Muscle of leg (tissue), 16 donors: ENCODE measurements around the gene HK3. TPM values are rescaled to one million over a fixed set of nuclear protein-coding genes. Genes with fewer than 3 reads are reported as not detected.

Experiments used
- DNase-seq: peaks from one replicate; pipeline ENCODE4 v3.0.0; 2013
- H3K27ac ChIP-seq: one replicate; pipeline ENCODE4 v1.5.1; 2013; ENCODE audit warnings: mild to moderate bottlenecking, low read length, control low read depth
- H3K27me3 ChIP-seq: one replicate; pipeline ENCODE4 v1.6.1; 2013; ENCODE audit warnings: low read length; ENCODE audit not compliant: control insufficient read depth, insufficient read depth
- H3K36me3 ChIP-seq: one replicate; pipeline ENCODE4 v1.6.1; 2013; ENCODE audit warnings: low read length; ENCODE audit not compliant: control insufficient read depth, insufficient read depth
- H3K4me1 ChIP-seq: one replicate; pipeline ENCODE4 v1.6.1; 2013; ENCODE audit warnings: low read length; ENCODE audit not compliant: control insufficient read depth, insufficient read depth
- H3K4me3 ChIP-seq: one replicate; pipeline ENCODE4 v1.5.1; 2013; ENCODE audit warnings: low read length, control low read depth
- H3K9me3 ChIP-seq: replicated peaks from 2 replicates; pipeline ENCODE4 v1.6.1; 2013; ENCODE audit warnings: low read depth, low read length; ENCODE audit not compliant: control insufficient read depth
- WGBS: methylation state at CpG from one replicate; pipeline ENCODE4 v1.1.5; 2013; ENCODE audit warnings: missing lambda C conversion rate; ENCODE audit not compliant: insufficient coverage; 5-methylcytosine and 5-hydroxymethylcytosine counted together
- long read RNA-seq, 11 donors: transcript quantifications; one replicate each; lab custom pipeline, GENCODE V29; 2026
- polyA plus RNA-seq, 8 donors: library from polyadenylated mRNA; unstranded; fragments of 120-200 nt; gene quantifications; one replicate each; pipeline versions ENCODE4 v1.2.1 to v1.2.3, GENCODE V29; 2013; ENCODE audit warnings: inconsistent platforms in 1 of 8, low replicate concordance in 1 of 8; ENCODE audit not compliant: insufficient read length in 8 of 8, insufficient read depth in 1 of 8
- total RNA-seq: library from RNA; stranded (reverse); fragments of 120-200 nt; gene quantifications from one replicate; pipeline ENCODE4 v1.2.4, GENCODE V29; 2013

HK3 gene
- total RNA-seq (0.75 TPM), polyA plus RNA-seq (1 to 10 TPM in 6 of 8 donors, under 1 TPM in 2; 0.49 to 1.9 (median 1.2) TPM)
- long read RNA-seq, donor 1: 0 reads
- long read RNA-seq, donor 2: 0 reads
- long read RNA-seq, donor 3: 0 reads
- long read RNA-seq, donor 4: 0 reads
- long read RNA-seq, donor 5: 0 reads
- long read RNA-seq, donor 6: 0 reads
- long read RNA-seq, donor 7, partial matches to known transcripts: 0 of 1 reads
- long read RNA-seq, donor 7, other reads (novel, unspliced or antisense): 0 of 1 reads
- long read RNA-seq, donor 8: 0 reads
- long read RNA-seq, donor 9: 0 reads
- long read RNA-seq, donor 10: 0 reads
- long read RNA-seq, donor 11, partial matches to known transcripts: 0 of 1 reads
- long read RNA-seq, donor 11, other reads (novel, unspliced or antisense): 0 of 1 reads

GRCh38 chr5:176899296-176899891 lies at the start of gene HK3:
Gene HK3, minus strand, starts transcription at chr5:176899346. Its CDS starts 3,187 bp downstream, at chr5:176896159.
- Histone ChIP-seq H3K4me1 (peaks cover 24% of the 10 kb centered on the region), H3K36me3 (peaks cover 16% of the 10 kb centered on the region), H3K27ac (peak within 1 kb of the TSS; percentile 49), H3K27me3 (no peaks in the 10 kb centered on the region), H3K9me3 (no peaks in the 10 kb centered on the region), H3K4me3 (no peak within 1 kb of the TSS)
- WGBS: 79% methylated on average over 7 of the region's 9 CpGs
- DNase-seq: no peak

- no CpG with 5 or more reads among the region's 1 CpG for WGBS
- Histone ChIP-seq H3K9me3 (no peaks in the 10 kb centered on the region), H3K36me3 (peaks cover 32% of the 10 kb centered on the region), H3K4me1 (no peaks in the 10 kb centered on the region), H3K4me3 (no peak overlapping the region), H3K27me3 (no peaks in the 10 kb centered on the region), H3K27ac (no peak overlapping the region)
- DNase-seq: no peak
These were observed 49.3 kb upstream of the HK3 start for GRCh38 chr5:176948458-176948857.

GRCh38 chr5:176947847-176948246 lies 48.7 kb upstream of the HK3 start:
- Histone ChIP-seq H3K4me1 (no peaks in the 10 kb centered on the region), H3K4me3 (no peak overlapping the region), H3K9me3 (no peaks in the 10 kb centered on the region), H3K27me3 (no peaks in the 10 kb centered on the region), H3K27ac (no peak overlapping the region), H3K36me3 (peaks cover 35% of the 10 kb centered on the region)
- no peak for DNase-seq
- no CpG with 5 or more reads among the region's 2 CpGs for WGBS

- Histone ChIP-seq H3K36me3 (peaks cover 30% of the 10 kb centered on the region), H3K27me3 (no peaks in the 10 kb centered on the region), H3K9me3 (no peaks in the 10 kb centered on the region), H3K4me1 (no peaks in the 10 kb centered on the region), H3K27ac (no peak overlapping the region), H3K4me3 (no peak overlapping the region)
- WGBS: no CpG with 5 or more reads among the region's 2 CpGs
- no peak for DNase-seq
These were observed 45.1 kb upstream of the HK3 start for GRCh38 chr5:176944268-176944667.

- Histone ChIP-seq H3K27ac (no peak overlapping the region), H3K9me3 (no peaks in the 10 kb centered on the region), H3K4me1 (no peaks in the 10 kb centered on the region), H3K36me3 (peaks cover 31% of the 10 kb centered on the region), H3K27me3 (no peaks in the 10 kb centered on the region), H3K4me3 (no peak overlapping the region)
- DNase-seq: no peak
- no CpG with 5 or more reads among the region's 1 CpG for WGBS
These were observed 44.7 kb upstream of the HK3 start for GRCh38 chr5:176943816-176944215.

- Histone ChIP-seq H3K9me3 (no peaks in the 10 kb centered on the region), H3K27me3 (no peaks in the 10 kb centered on the region), H3K4me3 (no peak overlapping the region), H3K4me1 (no peaks in the 10 kb centered on the region), H3K27ac (no peak overlapping the region), H3K36me3 (peaks cover 31% of the 10 kb centered on the region)
- no CpG with 5 or more reads among the region's 9 CpGs for WGBS
- DNase-seq: no peak
These were observed 42.8 kb upstream of the HK3 start for GRCh38 chr5:176941951-176942350.

- Histone ChIP-seq H3K4me3 (no peak overlapping the region), H3K9me3 (no peaks in the 10 kb centered on the region), H3K36me3 (peaks cover 21% of the 10 kb centered on the region), H3K27me3 (no peaks in the 10 kb centered on the region), H3K27ac (no peak overlapping the region), H3K4me1 (no peaks in the 10 kb centered on the region)
- DNase-seq: no peak
- WGBS: no CpG with 5 or more reads among the region's 1 CpG
These were observed 39.3 kb upstream of the HK3 start for GRCh38 chr5:176938472-176938871.

GRCh38 chr5:176935017-176935416 lies 35.9 kb upstream of the HK3 start:
- H3K4me1 ChIP-seq: no peaks in the 10 kb centered on the region
- H3K9me3 ChIP-seq: no peaks in the 10 kb centered on the region
- no peak for DNase-seq
- H3K27me3 ChIP-seq: no peaks in the 10 kb centered on the region
- no CpG with 5 or more reads among the region's 1 CpG for WGBS
- H3K36me3 ChIP-seq: peaks cover 27% of the 10 kb centered on the region
- no peak overlapping the region for H3K4me3 ChIP-seq
- H3K27ac ChIP-seq: no peak overlapping the region

GRCh38 chr5:176934309-176934930 lies 35.3 kb upstream of the HK3 start:
- Histone ChIP-seq H3K36me3 (peaks cover 27% of the 10 kb centered on the region), H3K9me3 (no peaks in the 10 kb centered on the region), H3K27me3 (no peaks in the 10 kb centered on the region), H3K4me3 (no peak overlapping the region), H3K4me1 (no peaks in the 10 kb centered on the region), H3K27ac (no peak overlapping the region)
- WGBS: 94% methylated on average over 4 of the region's 7 CpGs
- no peak for DNase-seq

- H3K36me3 ChIP-seq: peaks cover 18% of the 10 kb centered on the region
- no peaks in the 10 kb centered on the region for H3K9me3 ChIP-seq
- no peak overlapping the region for H3K27ac ChIP-seq
- no peaks in the 10 kb centered on the region for H3K4me1 ChIP-seq
- DNase-seq: no peak
- no CpG with 5 or more reads among the region's 1 CpG for WGBS
- H3K4me3 ChIP-seq: no peak overlapping the region
- H3K27me3 ChIP-seq: no peaks in the 10 kb centered on the region
These were observed 30.5 kb upstream of the HK3 start for GRCh38 chr5:176929654-176930053.
